HG03469 (cell line): ENCODE measurements around the gene TACO1.

Experiments
- ATAC-seq: cut with Tn5 transposase; IDR thresholded peaks from one replicate; pipeline ENCODE4 v1.9.1; 2021; ENCODE audit warnings: mild to moderate bottlenecking, moderate library complexity, moderate number of reproducible peaks; ENCODE audit not compliant: unreplicated experiment

Gene TACO1

DNA sequence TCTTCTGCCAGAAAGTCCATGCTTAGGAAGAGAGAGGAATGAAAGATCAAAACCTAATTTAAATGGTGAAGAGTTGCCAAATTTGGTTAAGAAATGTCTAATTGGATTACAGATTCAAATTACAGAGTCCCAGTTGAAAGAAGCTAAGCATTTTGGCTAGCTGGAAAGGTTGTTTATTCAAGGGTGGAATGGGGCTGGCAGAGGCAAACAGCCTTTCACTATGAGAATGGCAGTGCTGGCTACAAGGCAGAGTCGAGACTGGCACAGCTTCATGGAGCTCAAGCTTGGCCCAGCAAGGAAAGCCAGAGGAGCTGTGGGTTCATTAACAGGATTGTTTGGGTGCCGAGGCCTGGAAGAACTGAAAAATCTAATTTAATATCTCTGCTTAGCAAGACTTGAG lies 35.1 kb downstream of the TACO1 start:
- ATAC-seq = no peak

DNA sequence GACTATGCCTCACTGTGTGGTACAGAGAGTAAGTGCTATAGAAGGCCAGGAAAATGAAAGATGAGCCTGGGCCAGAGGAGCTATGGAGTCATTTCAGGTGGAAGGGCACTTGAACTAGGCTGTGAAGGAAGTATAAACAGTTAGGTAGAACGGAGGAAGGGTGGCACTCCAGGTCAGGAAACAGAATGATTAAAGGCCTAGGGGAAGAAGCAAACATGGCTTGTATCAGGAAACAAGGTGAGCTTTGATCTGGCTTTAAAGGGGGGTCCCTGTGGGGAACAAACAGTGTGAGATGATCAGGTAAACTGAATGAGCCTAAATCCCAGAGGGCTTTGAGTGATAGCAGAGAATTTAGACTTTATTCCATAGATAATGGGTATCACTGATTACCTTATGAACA lies 38.4 kb downstream of the TACO1 start:
- no peak for ATAC-seq

DNA sequence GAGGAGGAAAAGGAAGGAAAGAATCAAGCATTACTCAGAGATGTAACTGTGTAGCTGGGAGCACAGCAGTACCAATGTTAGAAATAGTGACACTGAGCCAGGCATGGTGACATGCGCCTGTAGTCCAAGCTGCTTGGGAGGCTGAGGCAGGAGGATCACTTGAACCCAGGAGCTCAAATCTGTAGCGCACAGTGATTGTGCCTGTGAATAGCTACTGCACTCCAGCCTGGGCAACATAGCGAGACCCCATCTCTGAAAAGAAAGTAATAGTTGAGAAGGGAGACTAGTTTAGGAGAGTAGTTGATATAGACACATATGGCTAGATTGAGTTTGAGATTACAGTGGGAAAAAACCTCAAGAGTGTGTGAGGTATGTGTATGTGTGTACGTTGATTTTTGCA lies 39.3 kb downstream of the TACO1 start:
- no peak for ATAC-seq

DNA sequence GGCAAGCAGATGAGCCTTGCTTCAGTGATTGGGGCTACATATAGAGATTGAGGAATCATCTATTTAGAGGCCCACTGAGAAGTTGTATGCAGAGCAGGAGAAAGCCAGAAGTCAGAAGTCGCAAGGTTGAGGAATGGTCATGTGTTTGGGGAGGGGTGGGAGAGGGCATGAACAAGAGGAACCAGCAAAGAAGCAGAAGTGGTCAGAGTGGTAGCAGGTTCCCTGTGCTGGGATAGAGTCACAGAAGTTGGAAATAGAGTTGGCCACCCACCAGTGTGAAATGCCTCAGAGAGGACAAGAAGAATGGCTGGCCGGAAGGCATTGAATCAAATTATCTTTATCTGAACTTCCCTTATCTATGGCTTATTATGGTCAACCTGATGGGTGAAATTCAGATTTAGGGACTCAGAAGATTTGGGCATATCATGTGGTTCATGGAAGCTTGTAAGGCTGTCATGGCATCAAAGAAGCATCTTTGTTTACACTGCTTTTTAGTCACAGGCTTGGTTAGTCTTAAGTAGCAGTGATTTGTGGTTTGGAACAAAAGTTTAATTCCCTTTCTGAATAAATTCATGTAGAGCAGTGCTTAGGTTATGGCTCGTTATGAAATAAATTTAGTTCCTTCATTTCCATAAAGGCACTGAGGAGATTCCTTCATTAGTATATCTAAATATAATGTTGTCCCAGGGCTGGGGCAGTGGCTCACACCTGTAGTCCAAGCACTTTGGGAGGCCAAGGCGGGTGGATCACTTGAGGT lies 41.2 kb downstream of the TACO1 start:
- ATAC-seq = no peak

DNA sequence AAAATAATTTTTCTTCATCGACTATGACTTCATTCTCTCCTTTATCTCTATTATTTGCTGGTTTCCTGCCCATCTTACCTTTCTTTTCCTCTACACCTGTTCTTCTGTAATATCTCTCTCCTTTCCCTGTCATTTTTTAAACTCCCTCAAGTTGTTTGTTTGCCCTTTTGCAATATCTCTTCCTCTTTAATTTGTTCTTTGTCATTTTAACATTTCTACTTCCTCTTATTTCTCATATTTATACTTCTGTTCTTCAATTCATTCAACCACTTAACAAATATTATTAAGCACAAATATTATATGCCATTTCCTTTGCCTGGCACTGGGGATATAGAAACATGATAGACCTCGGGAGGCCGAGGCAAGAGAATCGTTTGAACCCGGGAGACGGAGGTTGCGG lies 44.2 kb downstream of the TACO1 start:
- no peak for ATAC-seq

DNA sequence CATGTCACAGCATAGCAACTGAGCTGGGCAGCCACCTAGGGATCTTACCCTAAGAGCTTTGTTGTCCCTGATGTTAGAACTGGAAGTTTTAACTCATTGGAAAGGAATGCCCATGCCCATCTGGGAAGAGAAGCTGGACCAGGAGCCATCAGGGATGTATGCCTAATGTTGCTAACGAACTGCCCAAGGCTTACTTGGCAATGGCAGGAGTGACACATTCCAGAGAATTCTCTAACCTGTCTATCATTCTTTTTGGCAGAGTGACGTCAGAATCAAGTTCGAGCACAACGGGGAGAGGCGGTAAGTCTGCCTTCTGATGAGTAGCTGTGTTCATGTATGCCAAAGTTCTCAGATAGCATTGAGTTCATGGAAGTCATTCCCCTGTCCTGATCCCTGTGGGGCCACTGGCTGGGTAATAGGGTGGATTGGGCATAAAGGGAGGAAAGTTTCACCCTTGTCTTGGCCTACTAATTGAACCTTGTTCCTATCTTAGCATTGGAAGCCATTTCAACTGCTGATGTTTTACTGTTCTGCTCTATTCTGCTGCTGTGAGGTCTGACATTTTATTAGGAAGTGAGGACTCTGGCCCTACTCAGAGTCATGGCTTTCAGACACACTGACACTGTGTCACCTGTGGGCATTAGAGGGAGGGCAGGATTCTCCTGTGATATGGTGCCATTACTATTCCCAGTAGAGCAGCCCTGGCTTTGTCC lies 45.2 kb downstream of the TACO1 start:
- ATAC-seq = no peak

DNA sequence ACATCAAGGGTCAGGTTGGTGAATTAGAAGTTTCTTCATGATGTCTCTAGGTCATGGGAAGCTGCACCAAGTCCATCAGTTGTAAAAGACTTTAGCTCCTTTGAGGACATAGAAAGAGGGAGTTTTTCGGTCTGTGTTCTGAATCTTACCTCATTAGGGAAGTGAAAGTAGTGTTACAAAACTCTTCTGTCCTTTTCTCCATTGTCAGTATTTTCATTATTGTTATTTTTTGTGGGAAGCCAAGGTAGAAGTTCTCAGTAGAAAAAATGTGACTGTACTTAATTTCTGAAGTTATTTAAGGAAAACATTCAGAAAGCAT lies 45.8 kb downstream of the TACO1 start:
- no peak for ATAC-seq

DNA sequence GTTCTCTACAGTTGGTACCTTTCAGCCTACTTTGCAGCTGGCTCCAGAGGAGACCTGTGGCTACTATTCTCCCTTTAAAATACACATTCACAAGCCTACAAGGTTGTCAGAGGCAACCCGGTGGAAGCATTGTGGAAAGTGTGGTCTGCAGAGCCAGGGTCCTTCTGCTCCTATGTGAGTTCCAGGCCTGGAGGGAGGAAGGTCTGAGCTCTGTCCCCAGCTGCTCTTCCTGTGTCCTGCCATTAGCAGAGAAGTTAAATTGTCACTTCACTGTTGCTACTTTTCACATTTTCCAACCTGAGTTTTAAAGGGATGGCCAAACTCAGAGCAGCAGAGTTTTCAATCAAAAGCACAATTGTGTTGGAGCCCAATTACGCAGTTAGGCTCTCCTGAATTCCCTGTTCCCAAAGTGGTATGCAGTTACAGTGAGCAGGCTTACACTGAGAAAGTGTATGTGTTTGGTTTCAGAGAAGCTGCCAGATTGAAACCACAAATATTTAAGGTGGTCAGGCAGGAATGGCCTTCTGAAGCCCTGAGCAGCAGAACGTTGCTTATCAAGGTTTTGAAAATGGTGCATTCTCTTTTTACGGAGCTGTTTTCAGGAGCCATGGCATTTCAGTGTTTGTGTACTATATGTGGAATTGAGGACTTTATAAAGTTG lies 46.5 kb downstream of the TACO1 start:
- ATAC-seq = no peak

DNA sequence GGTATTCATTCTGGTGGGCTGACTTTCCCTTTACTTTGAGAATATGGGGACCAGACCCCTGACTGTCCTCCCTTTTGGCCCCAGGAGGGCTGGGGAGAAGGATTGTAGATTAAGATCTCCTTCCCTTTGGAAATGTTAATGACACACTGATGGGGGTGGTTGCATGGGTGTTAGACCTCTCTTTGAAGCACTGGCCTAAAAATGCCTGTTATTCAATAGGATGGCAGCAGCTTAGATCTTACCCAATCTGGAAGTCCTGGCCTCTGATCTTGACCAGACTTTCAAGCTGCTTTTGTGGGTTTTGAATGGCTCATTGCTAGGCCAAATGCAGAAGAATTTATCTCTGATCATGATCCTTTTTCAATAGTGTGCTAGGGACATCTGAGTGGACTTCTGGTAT lies 47.2 kb downstream of the TACO1 start:
- ATAC-seq = no peak

DNA sequence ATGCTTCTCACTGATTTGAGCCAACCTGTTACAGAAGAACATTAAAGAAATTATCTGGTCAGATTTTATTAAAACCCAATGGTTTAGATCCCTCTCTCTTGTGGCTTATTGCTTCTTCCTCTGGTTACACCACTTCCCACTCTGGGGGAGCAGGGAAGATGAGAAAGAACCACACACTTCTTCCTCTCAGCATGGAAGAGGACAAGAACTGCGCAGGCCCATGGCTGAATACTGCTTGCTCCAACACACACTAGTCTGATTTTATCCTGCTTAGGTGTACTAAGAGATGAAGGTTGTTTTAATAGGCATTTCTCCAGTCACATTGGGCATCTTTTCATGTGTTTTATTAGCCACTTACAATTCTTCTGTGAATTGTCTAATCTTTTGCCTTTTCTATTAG lies 49.1 kb downstream of the TACO1 start:
- no peak for ATAC-seq

DNA sequence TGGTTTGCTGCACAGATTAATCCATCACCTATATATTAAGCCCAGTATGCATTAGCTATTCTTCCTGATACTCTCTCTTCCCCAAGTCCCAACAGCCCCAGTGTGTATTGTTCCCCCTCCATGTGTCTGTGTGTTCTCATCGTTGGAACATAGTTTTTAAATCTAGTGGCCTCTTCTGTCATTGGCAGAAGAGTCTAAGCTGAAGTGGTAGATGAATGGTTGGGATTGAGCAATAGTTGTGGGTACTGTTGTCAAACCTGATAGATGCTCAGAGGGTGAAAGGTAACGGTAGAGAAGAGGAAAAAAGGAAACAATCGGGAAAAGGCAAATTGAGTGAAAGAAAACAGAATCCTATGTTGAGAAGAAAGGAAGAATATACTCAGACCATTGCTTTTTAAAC lies 51.4 kb downstream of the TACO1 start:
- no peak for ATAC-seq

DNA sequence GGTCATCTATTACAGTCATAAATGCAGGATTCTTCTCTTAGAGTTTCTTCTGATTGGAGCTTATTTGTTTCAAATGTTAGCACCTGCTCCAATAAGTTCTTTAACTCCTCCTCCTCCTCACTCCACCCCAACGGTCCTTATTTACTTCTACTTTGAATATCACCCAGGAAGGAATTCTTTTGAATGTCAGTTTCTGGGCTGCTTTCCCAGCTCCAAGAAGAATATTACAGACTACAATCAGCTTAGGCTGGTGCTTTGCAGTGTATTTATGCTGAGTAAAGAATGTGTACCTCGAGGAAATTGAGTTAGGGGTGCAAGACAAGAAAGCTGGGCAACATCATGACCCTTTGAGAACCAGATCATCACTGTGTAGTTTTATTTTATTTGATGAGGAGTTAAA lies 52.4 kb downstream of the TACO1 start:
- no peak for ATAC-seq

DNA sequence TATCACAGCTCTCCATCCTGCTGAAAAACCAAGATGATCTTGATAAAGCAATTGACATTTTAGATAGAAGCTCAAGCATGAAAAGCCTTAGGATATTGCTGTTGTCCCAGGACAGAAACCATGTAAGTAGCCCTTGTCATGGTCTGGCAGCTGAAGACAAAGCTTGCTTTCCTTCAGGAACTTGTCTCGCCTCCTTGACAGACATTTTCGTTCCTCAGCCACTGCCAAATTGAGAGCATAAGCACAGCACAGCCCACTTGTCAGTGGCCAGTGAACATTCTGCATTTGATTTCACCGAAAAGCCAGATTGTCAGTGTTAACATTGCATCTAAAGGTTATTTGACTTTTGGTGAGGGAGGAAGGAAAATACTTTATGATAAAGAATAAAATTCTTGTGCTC lies 57.1 kb downstream of the TACO1 start:
- ATAC-seq = no peak
